LNCAP (cell line): Measurements from ENCODE around the gene CD99L2.

Source experiments
- CTCF ChIP-seq: fragments of 450-650 bp; IDR thresholded peaks from 2 replicates; pipeline ENCODE4 v1.5.1; 2017; ENCODE audit warnings: mild to moderate bottlenecking

CD99L2 gene

GRCh38 chrX:150837845-150838244 lies 60.6 kb downstream of the CD99L2 start:
- no peak for TF ChIP-seq CTCF

GRCh38 chrX:150834695-150835094 lies 63.8 kb downstream of the CD99L2 start:
- no peak for TF ChIP-seq CTCF

GRCh38 chrX:150833454-150834056 lies 64.9 kb downstream of the CD99L2 start:
- TF ChIP-seq CTCF = no peak

GRCh38 chrX:150831863-150832262 lies 66.6 kb downstream of the CD99L2 start:
- TF ChIP-seq CTCF = no peak

GRCh38 chrX:150828785-150829184 lies 69.7 kb downstream of the CD99L2 start:
- TF ChIP-seq CTCF = no peak

- no peak for TF ChIP-seq CTCF
Observed at GRCh38 chrX:150821971-150822370, 76.5 kb downstream of the CD99L2 start.

- TF ChIP-seq CTCF = no peak
Observed at GRCh38 chrX:150813922-150814321, 84.5 kb downstream of the CD99L2 start.

- TF ChIP-seq CTCF = no peak
Observed at GRCh38 chrX:150806827-150807226, 91.6 kb downstream of the CD99L2 start.
